ENCODE results near the gene TRIP12.

Gene TRIP12

DNA sequence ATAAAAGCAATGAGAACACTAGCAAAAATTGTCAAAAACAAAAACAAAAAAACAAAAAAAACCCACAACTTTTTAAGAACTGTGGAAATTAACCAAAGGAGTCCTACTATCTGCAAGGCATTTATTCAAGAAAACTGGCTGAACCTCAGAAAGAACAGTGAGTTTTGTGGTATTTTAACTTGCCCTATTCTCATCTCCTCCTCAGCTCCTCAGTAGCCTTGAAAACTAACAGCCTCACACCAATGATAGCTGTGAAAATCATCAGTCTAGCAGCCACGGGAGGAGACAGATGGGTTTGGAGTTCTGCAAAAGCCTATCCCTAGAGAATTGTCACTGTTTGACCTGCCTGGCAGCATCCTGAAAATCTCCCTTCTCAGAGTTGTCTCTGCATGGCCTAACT lies 187.4 kb downstream of the TRIP12 start:
- DNase-seq = no peak
- no peaks in the 10 kb centered on the region for H3K27me3 ChIP-seq
- no peaks in the 10 kb centered on the region for H3K4me1 ChIP-seq
- TF ChIP-seq, protein P1, sequence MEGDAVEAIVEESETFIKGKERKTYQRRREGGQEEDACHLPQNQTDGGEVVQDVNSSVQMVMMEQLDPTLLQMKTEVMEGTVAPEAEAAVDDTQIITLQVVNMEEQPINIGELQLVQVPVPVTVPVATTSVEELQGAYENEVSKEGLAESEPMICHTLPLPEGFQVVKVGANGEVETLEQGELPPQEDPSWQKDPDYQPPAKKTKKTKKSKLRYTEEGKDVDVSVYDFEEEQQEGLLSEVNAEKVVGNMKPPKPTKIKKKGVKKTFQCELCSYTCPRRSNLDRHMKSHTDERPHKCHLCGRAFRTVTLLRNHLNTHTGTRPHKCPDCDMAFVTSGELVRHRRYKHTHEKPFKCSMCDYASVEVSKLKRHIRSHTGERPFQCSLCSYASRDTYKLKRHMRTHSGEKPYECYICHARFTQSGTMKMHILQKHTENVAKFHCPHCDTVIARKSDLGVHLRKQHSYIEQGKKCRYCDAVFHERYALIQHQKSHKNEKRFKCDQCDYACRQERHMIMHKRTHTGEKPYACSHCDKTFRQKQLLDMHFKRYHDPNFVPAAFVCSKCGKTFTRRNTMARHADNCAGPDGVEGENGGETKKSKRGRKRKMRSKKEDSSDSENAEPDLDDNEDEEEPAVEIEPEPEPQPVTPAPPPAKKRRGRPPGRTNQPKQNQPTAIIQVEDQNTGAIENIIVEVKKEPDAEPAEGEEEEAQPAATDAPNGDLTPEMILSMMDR (IDR thresholded peaks at IDR 0.05; ENCODE audit: low read depth, low read length) = no peak
- H3K9me3 ChIP-seq = no peaks in the 10 kb centered on the region
- H3K4me3 ChIP-seq (ENCODE audit: low read depth, low read length) = no peak overlapping the region
- H3K36me3 ChIP-seq = no peaks in the 10 kb centered on the region

DNA sequence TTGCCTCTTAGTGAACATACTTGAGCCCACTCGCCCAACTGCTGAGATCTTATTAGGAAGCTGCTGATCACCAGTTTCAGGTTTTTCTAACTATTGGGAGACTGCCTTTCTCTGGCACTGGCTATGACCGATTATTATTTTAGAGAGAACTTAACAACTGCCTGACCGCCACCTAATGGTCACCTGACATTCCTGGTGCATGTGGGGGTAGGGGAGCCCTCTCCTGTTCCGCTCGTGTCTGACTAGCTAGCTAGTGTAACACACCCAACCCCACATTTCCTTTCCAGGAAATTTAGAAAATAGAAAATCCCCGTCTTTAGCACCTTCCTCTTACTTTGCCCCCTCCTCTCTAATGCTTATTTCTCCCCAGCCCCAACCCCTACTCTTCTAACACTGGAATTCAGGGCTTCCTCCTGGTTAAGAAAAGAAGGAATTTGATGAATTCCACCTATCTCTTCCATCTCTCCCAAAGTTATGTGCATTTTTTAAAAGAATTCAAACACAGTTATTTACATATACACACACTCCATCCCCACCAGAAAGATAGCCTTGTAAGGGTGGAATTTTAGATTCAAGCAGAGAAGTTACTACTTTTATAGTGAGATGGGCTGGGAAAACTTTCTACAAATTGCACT lies 188.1 kb downstream of the TRIP12 start:
- TF ChIP-seq, protein P1 (IDR thresholded peaks at IDR 0.05; ENCODE audit: low read depth, low read length) = no peak
- Histone ChIP-seq H3K4me1 (no peaks in the 10 kb centered on the region), H3K27me3 (no peaks in the 10 kb centered on the region), H3K4me3 (ENCODE audit: low read depth, low read length) (no peak overlapping the region), H3K9me3 (no peaks in the 10 kb centered on the region), H3K36me3 (no peaks in the 10 kb centered on the region)
- no peak for DNase-seq

DNA sequence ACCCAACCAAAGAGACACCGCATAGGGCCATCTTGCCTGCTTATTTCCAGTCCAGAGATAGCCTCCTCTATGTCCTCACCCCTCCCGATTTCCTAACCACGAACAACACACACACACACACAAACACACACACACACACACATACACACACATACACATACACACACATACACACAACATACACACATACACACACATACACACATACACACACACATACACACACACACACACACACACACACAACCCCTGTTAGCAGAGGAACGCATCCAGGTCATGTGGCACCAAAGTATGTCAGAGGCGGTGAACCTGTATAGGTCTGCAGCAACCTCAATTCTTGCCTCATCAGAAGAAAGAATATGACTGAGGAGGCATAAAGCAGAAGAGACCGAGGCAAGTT lies 188.9 kb downstream of the TRIP12 start:
- Histone ChIP-seq H3K36me3 (no peaks in the 10 kb centered on the region), H3K4me3 (ENCODE audit: low read depth, low read length) (no peak overlapping the region), H3K4me1 (no peaks in the 10 kb centered on the region), H3K27me3 (no peaks in the 10 kb centered on the region), H3K9me3 (no peaks in the 10 kb centered on the region)
- DNase-seq = no peak
- TF ChIP-seq, protein P1 (IDR thresholded peaks at IDR 0.05; ENCODE audit: low read depth, low read length) = no peak

DNA sequence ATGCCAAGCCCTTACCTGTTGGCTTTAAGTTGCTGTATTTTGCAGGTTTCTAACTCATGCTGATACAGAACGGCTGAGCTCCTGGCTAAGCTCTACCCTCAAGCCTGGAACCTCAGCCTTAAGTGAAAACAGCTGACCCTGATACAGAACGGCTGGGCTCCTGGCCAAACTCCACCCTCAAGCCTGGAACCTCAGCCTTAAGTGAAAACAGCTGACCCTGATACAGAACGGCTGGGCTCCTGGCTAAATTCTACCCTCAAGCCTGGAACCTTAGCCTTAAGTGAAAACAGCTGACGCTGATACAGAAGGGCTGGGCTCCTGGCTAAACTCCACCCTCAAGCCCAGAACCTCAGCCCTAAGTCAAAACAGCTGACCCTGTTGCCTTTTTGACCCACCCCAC lies 189.9 kb downstream of the TRIP12 start:
- H3K27me3 ChIP-seq = no peaks in the 10 kb centered on the region
- TF ChIP-seq, protein P1 (IDR thresholded peaks at IDR 0.05; ENCODE audit: low read depth, low read length) = no peak
- no peaks in the 10 kb centered on the region for H3K36me3 ChIP-seq
- DNase-seq = peak; percentile 26
- no peaks in the 10 kb centered on the region for H3K4me1 ChIP-seq
- H3K9me3 ChIP-seq = no peaks in the 10 kb centered on the region
- H3K4me3 ChIP-seq (ENCODE audit: low read depth, low read length) = no peak overlapping the region

DNA sequence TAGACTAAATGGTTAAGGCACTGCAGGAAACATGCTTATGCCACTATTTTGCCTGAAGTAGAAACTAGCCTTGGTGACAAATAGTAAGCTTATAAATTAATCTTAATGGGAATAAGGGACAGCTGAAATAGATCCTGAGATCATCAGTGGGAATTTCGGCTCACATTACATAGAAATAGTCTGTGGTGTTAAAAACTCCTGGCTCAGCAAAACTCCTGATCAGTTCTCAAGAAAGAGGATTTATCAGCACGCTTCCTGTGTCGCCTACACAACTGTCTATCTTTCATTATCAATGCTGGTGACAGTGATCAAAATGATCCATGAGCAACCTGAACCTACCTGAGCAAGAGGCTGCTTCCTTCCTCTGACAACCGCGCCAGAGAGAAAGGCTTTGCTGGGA lies 190.4 kb downstream of the TRIP12 start:
- H3K4me3 ChIP-seq (ENCODE audit: low read depth, low read length) = no peak overlapping the region
- H3K36me3 ChIP-seq = no peaks in the 10 kb centered on the region
- DNase-seq = no peak
- TF ChIP-seq, protein P1 (IDR thresholded peaks at IDR 0.05; ENCODE audit: low read depth, low read length) = no peak
- H3K9me3 ChIP-seq = no peaks in the 10 kb centered on the region
- no peaks in the 10 kb centered on the region for H3K4me1 ChIP-seq
- H3K27me3 ChIP-seq = no peaks in the 10 kb centered on the region

DNA sequence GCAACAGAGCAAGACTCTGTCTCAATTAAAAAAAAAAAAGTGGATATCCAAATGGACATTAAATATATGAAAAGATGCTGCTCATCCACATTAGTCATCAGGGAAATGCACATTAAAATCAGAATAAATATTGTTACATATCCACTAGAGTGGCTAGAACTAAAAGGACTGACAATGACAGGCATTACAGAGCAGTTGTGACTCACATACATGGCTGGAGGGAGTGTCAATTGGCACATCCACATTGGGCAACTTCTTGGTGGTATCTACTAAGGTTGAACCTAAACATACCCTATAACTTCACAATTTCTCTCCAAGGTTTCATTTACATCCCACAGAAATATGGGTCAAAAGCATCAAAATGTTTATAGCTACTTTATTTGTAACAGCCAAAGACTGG lies 193.4 kb downstream of the TRIP12 start:
- Histone ChIP-seq H3K36me3 (no peaks in the 10 kb centered on the region), H3K27me3 (no peaks in the 10 kb centered on the region), H3K9me3 (no peaks in the 10 kb centered on the region), H3K4me1 (no peaks in the 10 kb centered on the region), H3K4me3 (ENCODE audit: low read depth, low read length) (no peak overlapping the region)
- DNase-seq = no peak
- TF ChIP-seq, protein P1 (IDR thresholded peaks at IDR 0.05; ENCODE audit: low read depth, low read length) = no peak
